ENCODE measurements around the gene CACNA1B. TPM values are rescaled to one million over a fixed set of nuclear protein-coding genes. Genes with fewer than 3 reads are reported as not detected.

The CACNA1B gene
- total and polyA plus RNA-seq, 2 of the 13 experiments (the other 11 are each of a cell fraction or from before 2014, with no cell fraction given), result under 0.01 to 0.04 TPM

DNA sequence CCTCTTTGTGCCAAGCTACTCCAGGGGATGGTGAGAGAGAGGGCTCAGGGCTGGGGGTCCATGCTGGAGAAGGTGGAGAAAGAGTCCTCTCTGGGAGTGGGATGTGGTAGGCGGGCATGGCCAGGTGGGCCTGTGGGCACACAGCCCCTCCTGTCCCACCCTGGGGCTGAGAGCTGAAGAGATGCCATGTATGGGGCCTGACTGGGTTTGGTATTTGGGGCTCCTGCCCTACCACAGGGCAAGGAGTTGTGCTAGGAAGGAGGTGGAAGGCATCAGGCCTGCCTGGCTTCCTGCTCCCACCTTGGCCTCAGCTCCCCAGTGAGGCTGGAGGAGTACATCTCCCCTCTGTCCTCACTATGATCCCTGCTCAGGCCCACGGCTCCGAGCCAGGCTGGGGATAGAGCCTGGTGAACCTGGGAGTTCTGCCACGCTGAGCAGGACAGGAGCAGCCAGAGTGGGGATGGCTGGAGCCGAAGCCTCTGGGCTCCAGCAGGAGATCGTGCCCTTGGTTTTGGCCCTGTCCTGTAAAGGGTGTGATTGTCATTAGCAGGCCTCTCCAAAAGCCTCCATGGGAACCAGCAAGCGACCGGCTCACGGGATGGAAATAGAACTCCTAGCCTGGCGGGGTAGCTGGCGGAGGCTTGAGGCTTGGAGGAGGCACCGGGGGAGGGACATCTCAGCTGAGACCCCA is 75.5 kb downstream of the CACNA1B start (continued):
- TF ChIP-seq ZBTB3 (CRISPR knock-in tag; IDR thresholded peaks at IDR 0.05; ENCODE audit: borderline replicate concordance, low read depth) (no peak), ZFP36 (IDR thresholded peaks at IDR 0.05; ENCODE audit: borderline replicate concordance, low read depth, low read length, partially characterized antibody) (no peak), SUZ12 (IDR thresholded peaks at IDR 0.05; ENCODE audit: low read depth, low read length) (no peak), HDAC1 (CRISPR knock-in tag; IDR thresholded peaks at IDR 0.05) (no peak), ELF1 (CRISPR knock-in tag; IDR thresholded peaks at IDR 0.05) (no peak), ZNF75D (CRISPR knock-in tag; IDR thresholded peaks at IDR 0.05; ENCODE audit: borderline replicate concordance) (no peak)
- TF ChIP-seq, protein P1, sequence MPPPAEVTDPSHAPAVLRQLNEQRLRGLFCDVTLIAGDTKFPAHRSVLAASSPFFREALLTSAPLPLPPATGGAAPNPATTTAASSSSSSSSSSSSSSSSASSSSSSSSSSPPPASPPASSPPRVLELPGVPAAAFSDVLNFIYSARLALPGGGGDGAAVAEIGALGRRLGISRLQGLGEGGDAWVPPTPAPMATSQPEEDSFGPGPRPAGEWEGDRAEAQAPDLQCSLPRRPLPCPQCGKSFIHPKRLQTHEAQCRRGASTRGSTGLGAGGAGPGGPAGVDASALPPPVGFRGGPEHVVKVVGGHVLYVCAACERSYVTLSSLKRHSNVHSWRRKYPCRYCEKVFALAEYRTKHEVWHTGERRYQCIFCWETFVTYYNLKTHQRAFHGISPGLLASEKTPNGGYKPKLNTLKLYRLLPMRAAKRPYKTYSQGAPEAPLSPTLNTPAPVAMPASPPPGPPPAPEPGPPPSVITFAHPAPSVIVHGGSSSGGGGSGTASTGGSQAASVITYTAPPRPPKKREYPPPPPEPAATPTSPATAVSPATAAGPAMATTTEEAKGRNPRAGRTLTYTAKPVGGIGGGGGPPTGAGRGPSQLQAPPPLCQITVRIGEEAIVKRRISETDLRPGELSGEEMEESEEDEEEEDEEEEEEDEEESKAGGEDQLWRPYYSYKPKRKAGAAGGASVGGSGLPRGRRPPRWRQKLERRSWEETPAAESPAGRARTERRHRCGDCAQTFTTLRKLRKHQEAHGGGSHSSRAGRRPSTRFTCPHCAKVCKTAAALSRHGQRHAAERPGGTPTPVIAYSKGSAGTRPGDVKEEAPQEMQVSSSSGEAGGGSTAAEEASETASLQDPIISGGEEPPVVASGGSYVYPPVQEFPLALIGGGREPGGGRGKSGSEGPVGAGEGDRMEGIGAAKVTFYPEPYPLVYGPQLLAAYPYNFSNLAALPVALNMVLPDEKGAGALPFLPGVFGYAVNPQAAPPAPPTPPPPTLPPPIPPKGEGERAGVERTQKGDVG (CRISPR knock-in tag; IDR thresholded peaks at IDR 0.05; ENCODE audit: borderline replicate concordance), result no peak

DNA sequence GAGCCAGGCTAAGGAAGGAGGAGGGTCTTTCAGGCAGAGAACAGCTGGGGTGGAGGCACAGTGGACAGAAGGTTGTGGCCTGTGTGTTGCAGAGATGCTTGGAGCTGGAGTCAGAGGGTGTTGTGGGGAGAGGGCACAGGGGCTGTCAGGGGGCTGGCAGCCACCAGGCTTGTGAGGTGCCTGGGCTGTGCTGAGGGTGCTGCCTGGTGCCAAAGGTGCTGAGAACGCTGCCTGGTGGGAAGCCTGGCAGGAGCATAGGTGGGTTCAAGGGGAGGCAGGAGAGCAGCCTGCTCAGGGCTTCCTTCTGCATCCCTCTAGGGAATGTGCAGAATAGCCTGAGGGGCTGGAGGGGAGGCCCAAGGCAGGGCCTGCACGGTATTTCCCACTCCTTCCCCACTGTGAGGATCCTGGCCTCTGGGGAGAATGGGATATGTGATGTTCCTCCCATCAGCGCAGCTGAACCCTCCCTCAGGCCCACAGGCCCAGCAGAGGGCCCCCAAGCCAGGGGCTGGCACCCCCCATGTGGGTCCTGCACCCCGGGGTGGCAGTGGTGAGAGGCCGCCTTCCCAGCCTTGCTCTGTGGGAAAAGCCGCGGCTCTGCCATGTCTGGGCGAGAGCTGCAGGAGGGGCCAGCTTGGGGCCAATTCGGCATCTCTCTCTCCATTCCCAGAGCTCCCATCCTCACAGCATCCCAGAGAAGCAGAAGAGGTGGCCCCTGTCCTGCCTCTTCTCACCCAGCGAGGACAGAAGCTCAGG is 76.3 kb downstream of the CACNA1B start:
- ChIA-PET POLR2A (no interaction called here), CTCF (ENCODE audit: low intra/inter-chr PET ratio, low total read pairs) (no interaction called here)
- Histone ChIP-seq H2AFZ (ENCODE audit: low read length) (no peak overlapping the region), H3K27ac (ENCODE audit: extremely low read length, insufficient read depth, low read length) (no peak overlapping the region), H3K36me3 (replicated peaks in 1 of 2; ENCODE audit: control insufficient read depth in 1 of 2, insufficient read depth in 2 of 2, low read length in 2 of 2) (no peaks in the 10 kb centered on the region), H4K20me1 (ENCODE audit: insufficient read depth, low read length) (0 out of 2 replicates have a peak, but pooled peaks cover 4% of the 10 kb centered on the region), H3K4me2 (ENCODE audit: low read depth, low read length) (no peak overlapping the region), H3K9ac (ENCODE audit: insufficient read depth, low read depth, low read length) (no peak overlapping the region), H3K4me3 (replicated peaks in 1 of 3; ENCODE audit: insufficient read depth in 1 of 3, low read depth in 2 of 3, low read length in 3 of 3) (no peak overlapping the region), H3K79me2 (ENCODE audit: insufficient read depth, low read length) (no peaks in the 10 kb centered on the region), H3K9me3 (ENCODE audit: low read length) (peaks cover 4% of the 10 kb centered on the region), H3K4me1 (ENCODE audit: insufficient read depth, low read length) (no peaks in the 10 kb centered on the region), H3K27me3 (ENCODE audit: control insufficient read depth in 1 of 2, insufficient read depth in 2 of 2, low read length in 2 of 2) (peaks cover 7 to 49% of the 10 kb centered on the region in 2 experiments; a peak in 3 of 5 replicates)
- 8% methylated on average over 3 of the region's 10 CpGs for WGBS (ENCODE audit: low lambda C conversion rate)
- no peak for DNase-seq (ENCODE audit: low spot score)
- no TSS peak for BruUV-seq (replicated peaks)
- in situ Hi-C loops (cut with HindIII; ENCODE audit: extremely low pct_ligation_motif_present, low pct_unique_long_range_greater_than_20kb), result no loop called here
- no peak for FAIRE-seq
- ATAC-seq, result no peak
- intact Hi-C loops (cut with micrococcal nuclease; ENCODE audit: unreplicated experiment), result no loop called here
- TF ChIP-seq SAP130 (CRISPR knock-in tag; IDR thresholded peaks at IDR 0.05; ENCODE audit: low read depth) (no peak), ZNF263 (CRISPR knock-in tag; IDR thresholded peaks at IDR 0.05) (no peak), ZSCAN12 (CRISPR knock-in tag; IDR thresholded peaks at IDR 0.05) (no peak), IRX3 (CRISPR knock-in tag; IDR thresholded peaks at IDR 0.05; ENCODE audit: borderline replicate concordance, low read depth) (no peak), ZKSCAN5 (CRISPR knock-in tag; IDR thresholded peaks at IDR 0.05) (no peak), CHD2 (IDR thresholded peaks at IDR 0.05; ENCODE audit: low read depth, low read length) (no peak)
- TF ChIP-seq, protein P2, sequence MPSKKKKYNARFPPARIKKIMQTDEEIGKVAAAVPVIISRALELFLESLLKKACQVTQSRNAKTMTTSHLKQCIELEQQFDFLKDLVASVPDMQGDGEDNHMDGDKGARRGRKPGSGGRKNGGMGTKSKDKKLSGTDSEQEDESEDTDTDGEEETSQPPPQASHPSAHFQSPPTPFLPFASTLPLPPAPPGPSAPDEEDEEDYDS (CRISPR knock-in tag; IDR thresholded peaks at IDR 0.05), result no peak
- TF ChIP-seq, protein P3, sequence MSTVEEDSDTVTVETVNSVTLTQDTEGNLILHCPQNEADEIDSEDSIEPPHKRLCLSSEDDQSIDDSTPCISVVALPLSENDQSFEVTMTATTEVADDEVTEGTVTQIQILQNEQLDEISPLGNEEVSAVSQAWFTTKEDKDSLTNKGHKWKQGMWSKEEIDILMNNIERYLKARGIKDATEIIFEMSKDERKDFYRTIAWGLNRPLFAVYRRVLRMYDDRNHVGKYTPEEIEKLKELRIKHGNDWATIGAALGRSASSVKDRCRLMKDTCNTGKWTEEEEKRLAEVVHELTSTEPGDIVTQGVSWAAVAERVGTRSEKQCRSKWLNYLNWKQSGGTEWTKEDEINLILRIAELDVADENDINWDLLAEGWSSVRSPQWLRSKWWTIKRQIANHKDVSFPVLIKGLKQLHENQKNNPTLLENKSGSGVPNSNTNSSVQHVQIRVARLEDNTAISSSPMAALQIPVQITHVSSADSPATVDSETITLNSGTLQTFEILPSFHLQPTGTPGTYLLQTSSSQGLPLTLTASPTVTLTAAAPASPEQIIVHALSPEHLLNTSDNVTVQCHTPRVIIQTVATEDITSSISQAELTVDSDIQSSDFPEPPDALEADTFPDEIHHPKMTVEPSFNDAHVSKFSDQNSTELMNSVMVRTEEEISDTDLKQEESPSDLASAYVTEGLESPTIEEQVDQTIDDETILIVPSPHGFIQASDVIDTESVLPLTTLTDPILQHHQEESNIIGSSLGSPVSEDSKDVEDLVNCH (CRISPR knock-in tag; IDR thresholded peaks at IDR 0.05), result no peak

Data from HepG2 (cell line).